ENCODE data around the gene AGPAT4. TPM values are rescaled to one million over a fixed set of nuclear protein-coding genes. Genes with fewer than 3 reads are reported as not detected.

The AGPAT4 gene
- total RNA-seq, 1 experiment from 2014 or later, result 15.5 TPM

GRCh38 chr6:161164182-161164625 lies 109.7 kb downstream of the AGPAT4 start:
- no peaks in the 10 kb centered on the region for H3K9me2 ChIP-seq (ENCODE audit: insufficient read depth)
- H3K36me3 ChIP-seq (ENCODE audit: control insufficient read depth in 1 of 2, insufficient read depth in 2 of 2, low read length in 2 of 2), result no peaks in the 10 kb centered on the region
- no peak overlapping the region for H3K27ac ChIP-seq (ENCODE audit: low read depth, low read length)
- H3K9me3 ChIP-seq (ENCODE audit: control insufficient read depth in 1 of 2, insufficient read depth in 1 of 2, low read depth in 1 of 2, low read length in 2 of 2), result no peaks in the 10 kb centered on the region
- intact Hi-C loops (cut with micrococcal nuclease), result loop anchor here (10.0 kb wide), 1 partner anchor 111 kb away; the partner anchor contains the start of gene AGPAT4
- H3K9ac ChIP-seq (ENCODE audit: low read length), result no peak overlapping the region
- ChIA-PET CTCF (no interaction called here), POLR2A (no interaction called here), RAD21 (ENCODE audit: low non-redundant PET in 1 of 2, low total read pairs in 2 of 2, uncharacterized antibody in 2 of 2, unreplicated experiment in 2 of 2) (no interaction called here)
- no peak for DNase-seq (ENCODE audit: low read depth, low spot score)
- no peak overlapping the region for H3K4me2 ChIP-seq (ENCODE audit: low read length)
- no peaks in the 10 kb centered on the region for H4K20me1 ChIP-seq (ENCODE audit: insufficient read depth)
- no peak overlapping the region for H3K4me3 ChIP-seq (replicated peaks in 1 of 2; ENCODE audit: low read depth in 1 of 2, low read length in 2 of 2)
- BruUV-seq (replicated peaks), result no TSS peak
- H3K27me3 ChIP-seq (ENCODE audit: insufficient read depth, low read length), result no peaks in the 10 kb centered on the region
- ATAC-seq, result no peak
- no peak overlapping the region for H2AFZ ChIP-seq (ENCODE audit: low read depth, low read length, poor library complexity, severe bottlenecking)
- no peak for TF ChIP-seq CBX3 (IDR thresholded peaks at IDR 0.05; ENCODE audit: low read depth)
- no peak for TF ChIP-seq ZFX (IDR thresholded peaks at IDR 0.05)
- TF ChIP-seq CTCF (IDR thresholded peaks at IDR 0.05 in 2 of 3, conservative IDR thresholded peaks at IDR 0.05 in 1 of 3; ENCODE audit: borderline replicate concordance in 1 of 3, insufficient read depth in 1 of 3, low read depth in 2 of 3, low read length in 2 of 3), result no peak
- TF ChIP-seq MAX (IDR thresholded peaks at IDR 0.05), result no peak
- no peak for TF ChIP-seq SRF (IDR thresholded peaks at IDR 0.05; ENCODE audit: low read depth)
- TF ChIP-seq EZH2phosphoT487 (IDR thresholded peaks at IDR 0.05; ENCODE audit: borderline replicate concordance), result no peak
- no peak for TF ChIP-seq POLR2AphosphoS5 (IDR thresholded peaks at IDR 0.05; ENCODE audit: low read depth, low read length)
- H3K4me1 ChIP-seq (ENCODE audit: control insufficient read depth in 1 of 2, insufficient read depth in 2 of 2, low read length in 2 of 2), result peaks cover 14 to 17% of the 10 kb centered on the region in 2 experiments
- H3K79me2 ChIP-seq (ENCODE audit: insufficient read depth, low read length), result no peaks in the 10 kb centered on the region

Data from HCT116 (cell line).